IPS-18a (cell line): ENCODE data around the gene C6orf132.
"Not testable (repeated sequence)": the region's sequence is repeated elsewhere in the genome, so short reads cannot be mapped to it uniquely, and the experiment has no call there.

Experiments used
- H3K27ac ChIP-seq: one replicate; pipeline ENCODE4 v1.5.1; 2013; ENCODE audit warnings: low read length
- H3K27me3 ChIP-seq: one replicate; pipeline ENCODE4 v1.6.1; 2013; ENCODE audit warnings: mild to moderate bottlenecking, low read length; ENCODE audit not compliant: control insufficient read depth, insufficient read depth
- H3K36me3 ChIP-seq: one replicate; pipeline ENCODE4 v1.6.1; 2013; ENCODE audit warnings: low read depth, low read length; ENCODE audit not compliant: control insufficient read depth
- H3K4me1 ChIP-seq: one replicate; pipeline ENCODE4 v1.6.1; 2013; ENCODE audit warnings: low read depth, low read length; ENCODE audit not compliant: control insufficient read depth
- H3K4me3 ChIP-seq: one replicate; pipeline ENCODE4 v1.5.1; 2013; ENCODE audit warnings: low read length
- H3K9ac ChIP-seq: one replicate; pipeline ENCODE4 v1.6.1; 2013; ENCODE audit warnings: mild to moderate bottlenecking, low read length, moderate library complexity
- H3K9me3 ChIP-seq: one replicate; pipeline ENCODE4 v1.6.1; 2013; ENCODE audit warnings: low read depth, low read length; ENCODE audit not compliant: control insufficient read depth

Gene C6orf132

DNA sequence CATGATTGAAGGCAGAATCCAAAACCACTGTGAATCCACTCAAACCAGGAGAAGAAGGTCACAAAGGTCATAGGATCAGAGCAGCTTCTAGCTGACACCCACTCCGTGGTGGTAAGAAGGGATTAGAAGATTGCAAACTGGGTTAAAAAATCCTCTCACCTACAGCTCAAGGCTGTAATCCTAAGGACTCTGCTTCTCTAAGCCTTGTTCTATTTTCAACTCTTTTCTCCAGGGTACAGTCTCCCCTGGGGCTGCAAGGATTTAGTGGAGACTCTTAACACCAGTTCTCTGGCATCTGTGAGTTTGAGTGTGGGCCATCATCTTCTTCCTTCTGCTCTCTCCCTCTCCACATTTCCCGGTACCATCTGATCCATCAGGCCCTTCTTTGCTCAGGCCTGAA is 30.7 kb upstream of the C6orf132 start, which contains the start of gene GUCA1A:
Gene GUCA1A, plus strand, starts transcription at position 264 of the 400 bp plus-strand sequence. CDS start 250 bp downstream, outside the sequence.
- Histone ChIP-seq H3K9ac (no peak within 1 kb of the TSS), H3K4me3 (no peak within 1 kb of the TSS), H3K36me3 (no peaks in the 10 kb centered on the region), H3K9me3 (no peaks in the 10 kb centered on the region), H3K4me1 (peaks cover 16% of the 10 kb centered on the region), H3K27me3 (no peaks in the 10 kb centered on the region), H3K27ac (no peak within 1 kb of the TSS)

DNA sequence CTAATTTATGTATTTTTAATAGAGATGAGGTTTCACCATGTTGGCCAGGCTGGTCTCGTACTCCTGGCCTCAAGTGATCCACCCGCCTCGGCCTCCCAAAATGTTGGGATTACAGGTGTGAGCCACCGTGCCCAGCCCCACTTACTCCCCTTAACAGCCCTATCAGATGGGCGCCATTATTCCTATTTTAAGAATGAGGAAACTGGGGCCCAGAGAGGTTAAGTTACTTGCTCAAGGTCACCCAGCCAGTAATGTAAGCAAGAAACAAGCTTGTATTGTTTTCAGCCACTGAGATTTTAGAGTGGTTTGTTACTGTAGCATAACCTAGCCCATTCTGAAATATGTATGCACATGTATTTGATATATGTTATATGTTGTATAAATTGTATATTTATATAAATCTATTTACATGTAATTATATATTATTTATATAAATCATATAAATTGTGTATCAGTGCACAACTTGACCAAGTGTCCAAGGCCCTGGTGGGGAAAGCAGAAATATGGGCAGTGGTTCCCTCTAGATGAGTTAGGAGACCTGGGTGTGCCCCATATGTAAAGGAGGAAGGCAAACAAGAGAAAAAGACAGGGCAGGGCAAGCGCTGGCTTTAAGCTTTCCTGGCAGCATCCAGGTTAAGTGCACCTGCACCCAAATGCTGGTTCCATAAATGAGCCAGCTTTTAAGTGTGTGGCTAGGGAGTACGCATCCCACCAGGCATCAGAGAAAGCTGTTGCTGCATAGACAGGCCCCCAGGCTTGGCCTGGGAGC is 29.6 kb upstream of the C6orf132 start:
- Histone ChIP-seq H3K9ac (no peak overlapping the region), H3K27ac (no peak overlapping the region), H3K27me3 (no peaks in the 10 kb centered on the region), H3K4me1 (peaks cover 10% of the 10 kb centered on the region), H3K36me3 (no peaks in the 10 kb centered on the region), H3K4me3 (no peak overlapping the region), H3K9me3 (no peaks in the 10 kb centered on the region)

DNA sequence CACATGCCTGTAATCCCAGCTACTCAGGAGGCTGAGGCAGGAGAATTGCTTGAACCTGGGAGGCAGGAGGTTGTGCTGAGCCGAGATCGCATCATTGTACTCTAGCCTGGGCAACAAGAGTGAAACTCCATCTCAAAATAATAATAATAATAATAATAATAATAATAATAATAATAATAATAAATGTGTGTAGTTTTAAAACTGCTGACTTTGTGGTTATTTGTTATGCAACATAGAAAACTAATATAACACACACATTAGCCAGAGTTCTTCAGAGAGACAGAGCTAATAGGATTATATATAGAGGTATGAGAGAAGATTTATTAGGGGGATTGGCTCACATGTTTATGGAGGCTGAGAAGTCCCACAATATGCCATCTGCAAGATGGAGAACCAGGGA is 27.4 kb upstream of the C6orf132 start:
- H3K4me1 ChIP-seq, H3K27ac ChIP-seq, H3K9ac ChIP-seq, H3K4me3 ChIP-seq, H3K36me3 ChIP-seq, H3K27me3 ChIP-seq, H3K9me3 ChIP-seq: not testable (repeated sequence)

DNA sequence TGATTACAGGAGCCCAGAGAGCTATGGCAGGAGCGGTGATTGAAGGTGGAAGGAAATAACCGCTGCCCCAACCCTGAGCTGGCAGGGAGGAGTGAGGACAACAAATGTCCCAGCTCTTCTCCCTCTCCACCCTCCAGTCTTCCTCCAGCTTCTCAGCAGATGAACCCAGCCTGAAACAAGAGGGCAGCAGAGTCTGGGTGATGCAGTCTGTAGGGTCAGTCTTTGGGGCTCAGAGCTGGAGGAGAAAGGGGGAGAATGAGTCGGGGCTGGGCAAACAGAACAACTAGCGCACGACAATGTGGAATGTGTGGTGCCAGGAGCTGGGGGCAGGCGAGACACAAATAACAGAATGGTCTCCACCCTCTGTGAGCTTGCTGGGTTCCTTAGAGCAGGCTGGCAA is 26.2 kb upstream of the C6orf132 start:
- peaks cover 8% of the 10 kb centered on the region for H3K4me1 ChIP-seq
- no peaks in the 10 kb centered on the region for H3K27me3 ChIP-seq
- H3K9me3 ChIP-seq: no peaks in the 10 kb centered on the region
- no peak overlapping the region for H3K27ac ChIP-seq
- H3K36me3 ChIP-seq: no peaks in the 10 kb centered on the region
- H3K4me3 ChIP-seq: no peak overlapping the region
- H3K9ac ChIP-seq: no peak overlapping the region

DNA sequence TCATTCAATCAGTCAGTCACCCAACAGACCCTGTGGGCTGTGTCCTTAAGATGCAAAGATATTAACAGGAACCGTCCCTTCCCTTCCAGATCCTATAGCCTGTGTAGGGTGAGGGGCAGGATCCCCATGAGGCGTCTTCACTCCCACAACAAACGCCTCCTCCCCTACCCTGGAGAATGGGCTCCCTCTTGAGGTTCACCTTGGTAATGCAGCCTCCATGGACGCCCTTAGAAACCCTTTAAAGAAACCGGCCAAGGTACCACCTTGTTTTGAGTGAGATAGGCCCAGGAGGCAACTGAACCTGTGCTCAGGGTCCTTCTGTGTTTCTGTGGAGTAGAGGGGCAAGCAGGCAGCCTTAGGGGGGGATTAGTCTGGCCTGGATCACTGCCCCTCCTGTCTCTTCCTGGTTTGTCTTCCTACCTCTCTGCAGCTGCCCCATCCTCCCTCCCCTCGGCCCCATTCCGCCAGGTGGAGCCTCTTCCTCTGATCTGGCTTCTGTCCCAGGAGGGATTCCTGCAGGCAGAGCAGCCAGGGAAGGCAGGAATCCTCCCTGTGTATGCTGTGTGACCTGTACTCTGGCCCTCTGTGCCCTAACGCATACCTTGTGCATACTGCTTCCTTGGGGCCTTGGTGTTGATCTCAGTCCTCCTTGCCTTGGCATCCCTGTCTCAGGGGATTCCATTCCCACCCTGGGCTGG is 24.2 kb upstream of the C6orf132 start:
- H3K36me3 ChIP-seq: no peaks in the 10 kb centered on the region
- H3K9ac ChIP-seq: no peak overlapping the region
- no peaks in the 10 kb centered on the region for H3K9me3 ChIP-seq
- no peaks in the 10 kb centered on the region for H3K27me3 ChIP-seq
- H3K4me1 ChIP-seq: peaks cover 14% of the 10 kb centered on the region
- H3K27ac ChIP-seq: no peak overlapping the region
- H3K4me3 ChIP-seq: no peak overlapping the region

- H3K4me1 ChIP-seq: peaks cover 14% of the 10 kb centered on the region
- H3K27ac ChIP-seq: no peak overlapping the region
- H3K4me3 ChIP-seq: no peak overlapping the region
- no peak overlapping the region for H3K9ac ChIP-seq
- H3K27me3 ChIP-seq: no peaks in the 10 kb centered on the region
- no peaks in the 10 kb centered on the region for H3K9me3 ChIP-seq
- no peaks in the 10 kb centered on the region for H3K36me3 ChIP-seq
These were observed 22.6 kb upstream of the C6orf132 start for GRCh38 chr6:42165016-42165415.

GRCh38 chr6:42163981-42164380 is 21.6 kb upstream of the C6orf132 start:
- H3K4me1 ChIP-seq: peaks cover 14% of the 10 kb centered on the region
- no peaks in the 10 kb centered on the region for H3K36me3 ChIP-seq
- no peak overlapping the region for H3K9ac ChIP-seq
- H3K27ac ChIP-seq: no peak overlapping the region
- no peaks in the 10 kb centered on the region for H3K27me3 ChIP-seq
- H3K9me3 ChIP-seq: no peaks in the 10 kb centered on the region
- no peak overlapping the region for H3K4me3 ChIP-seq

GRCh38 chr6:42162812-42163211 is 20.4 kb upstream of the C6orf132 start:
- Histone ChIP-seq H3K4me3 (no peak overlapping the region), H3K9me3 (no peaks in the 10 kb centered on the region), H3K4me1 (peaks cover 14% of the 10 kb centered on the region), H3K27ac (no peak overlapping the region), H3K36me3 (no peaks in the 10 kb centered on the region), H3K27me3 (no peaks in the 10 kb centered on the region), H3K9ac (no peak overlapping the region)

- no peaks in the 10 kb centered on the region for H3K9me3 ChIP-seq
- no peaks in the 10 kb centered on the region for H3K27me3 ChIP-seq
- no peaks in the 10 kb centered on the region for H3K36me3 ChIP-seq
- peaks cover 14% of the 10 kb centered on the region for H3K4me1 ChIP-seq
- no peak overlapping the region for H3K27ac ChIP-seq
- H3K4me3 ChIP-seq: no peak overlapping the region
- H3K9ac ChIP-seq: no peak overlapping the region
These were observed 20.0 kb upstream of the C6orf132 start for GRCh38 chr6:42162384-42162783.

DNA sequence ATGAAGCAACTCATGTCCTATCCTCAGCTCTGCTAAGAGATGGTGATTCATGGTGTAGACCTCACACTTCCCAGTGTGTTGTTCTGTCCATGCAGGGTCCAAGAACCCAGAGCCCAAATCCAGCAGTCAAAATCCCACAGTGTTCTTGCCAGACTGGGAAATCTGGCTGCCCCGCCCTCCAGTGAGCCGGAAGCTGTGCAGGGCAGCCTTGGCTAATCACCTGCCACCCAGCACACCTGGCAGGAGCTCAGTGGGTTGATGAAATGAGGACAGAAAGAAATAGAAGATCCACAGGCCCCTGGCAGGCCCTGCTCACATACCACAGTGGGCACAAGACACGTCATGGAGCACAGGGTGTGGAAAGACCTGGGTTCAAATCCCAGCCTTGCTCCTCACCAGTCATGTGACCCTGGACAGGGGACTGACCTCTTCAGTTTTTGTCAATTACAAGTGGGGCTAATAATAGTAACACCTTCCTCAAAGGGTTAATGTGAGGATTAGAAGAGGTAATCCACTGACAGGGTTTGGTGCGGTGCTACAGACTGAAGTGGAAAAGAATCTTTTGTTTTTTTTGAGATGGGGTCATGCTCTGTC is 17.1 kb upstream of the C6orf132 start:
- no peak overlapping the region for H3K9ac ChIP-seq
- H3K9me3 ChIP-seq: no peaks in the 10 kb centered on the region
- H3K36me3 ChIP-seq: no peaks in the 10 kb centered on the region
- no peak overlapping the region for H3K27ac ChIP-seq
- H3K4me3 ChIP-seq: no peak overlapping the region
- no peaks in the 10 kb centered on the region for H3K27me3 ChIP-seq
- peaks cover 12% of the 10 kb centered on the region for H3K4me1 ChIP-seq

- no peak overlapping the region for H3K27ac ChIP-seq
- H3K36me3 ChIP-seq: no peaks in the 10 kb centered on the region
- H3K27me3 ChIP-seq: no peaks in the 10 kb centered on the region
- no peak overlapping the region for H3K4me3 ChIP-seq
- peaks cover 12% of the 10 kb centered on the region for H3K4me1 ChIP-seq
- no peak overlapping the region for H3K9ac ChIP-seq
- H3K9me3 ChIP-seq: no peaks in the 10 kb centered on the region
These were observed 16.2 kb upstream of the C6orf132 start for GRCh38 chr6:42158631-42159030.
